HEK293T (cell line): ENCODE results near the gene SFT2D1.

Experiments
- CTCF ChIA-PET: fragments of 350-600 bp; formaldehyde crosslinking; extraction: SDS; loops from one replicate; lab custom pipeline; 2021; ENCODE audit warnings: antibody characterized with exemption, inconsistent platforms; lab: Yijun Ruan, JAX
- POLR2A ChIA-PET: fragments of 350-600 bp; formaldehyde crosslinking; extraction: SDS; loops from one replicate; lab custom pipeline; 2020; ENCODE audit warnings: antibody characterized with exemption, inconsistent platforms; lab: Yijun Ruan, JAX
- DNase-seq: peaks from one replicate; pipeline ENCODE4 v3.0.0; 2012; ENCODE audit warnings: mixed read lengths; ENCODE audit errors: extremely low spot score
- ARNT ChIP-seq: fragments of 450-650 bp; IDR thresholded peaks from 2 replicates; pipeline ENCODE4 v1.6.1; 2017; ENCODE audit warnings: mild to moderate bottlenecking
- BHLHE40 ChIP-seq: fragments of 450-650 bp; IDR thresholded peaks from 2 replicates; pipeline ENCODE4 v1.6.1; 2016; ENCODE audit warnings: mild to moderate bottlenecking, moderate library complexity, borderline replicate concordance
- CTBP1 ChIP-seq: fragments of 450-650 bp; IDR thresholded peaks from 2 replicates; pipeline ENCODE4 v1.6.1; 2016; ENCODE audit warnings: borderline replicate concordance
- ELF4 ChIP-seq: fragments of 450-650 bp; IDR thresholded peaks from 2 replicates; pipeline ENCODE4 v1.6.1; 2017; ENCODE audit warnings: antibody characterized with exemption
- FOXA1 ChIP-seq: fragments of 450-650 bp; IDR thresholded peaks from 2 replicates; pipeline ENCODE4 v1.6.1; 2016; ENCODE audit warnings: mild to moderate bottlenecking
- FOXK2 ChIP-seq: fragments of 450-650 bp; IDR thresholded peaks from 2 replicates; pipeline ENCODE4 v1.6.1; 2016; ENCODE audit warnings: mild to moderate bottlenecking
- FOXM1 ChIP-seq: fragments of 450-650 bp; IDR thresholded peaks from 2 replicates; pipeline ENCODE4 v1.6.1; 2017; ENCODE audit warnings: mild to moderate bottlenecking, borderline replicate concordance
- HDGF ChIP-seq: fragments of 450-650 bp; IDR thresholded peaks from 2 replicates; pipeline ENCODE4 v1.6.1; 2017; ENCODE audit warnings: antibody characterized with exemption, borderline replicate concordance
- L3MBTL2 ChIP-seq: fragments of 450-650 bp; conservative IDR thresholded peaks from 2 replicates; pipeline ENCODE4 v1.6.1; 2016; ENCODE audit warnings: mild to moderate bottlenecking
- LEF1 ChIP-seq: fragments of 450-650 bp; IDR thresholded peaks from 2 replicates; pipeline ENCODE4 v1.6.1; 2017; ENCODE audit warnings: mild to moderate bottlenecking, borderline replicate concordance
- NFRKB ChIP-seq: fragments of 450-650 bp; IDR thresholded peaks from 2 replicates; pipeline ENCODE4 v1.6.1; 2016; ENCODE audit warnings: mild to moderate bottlenecking, moderate library complexity
- SP1 ChIP-seq: fragments of 450-650 bp; IDR thresholded peaks from 2 replicates; pipeline ENCODE4 v1.6.1; 2017
- SUZ12 ChIP-seq: fragments of 450-650 bp; IDR thresholded peaks from 2 replicates; pipeline ENCODE4 v1.6.1; 2016; ENCODE audit warnings: mild to moderate bottlenecking
- TARDBP ChIP-seq: fragments of 450-650 bp; IDR thresholded peaks from 2 replicates; pipeline ENCODE4 v1.6.1; 2016
- ZNF384 ChIP-seq: fragments of 450-650 bp; IDR thresholded peaks from 2 replicates; pipeline ENCODE4 v1.6.1; 2016
- TF ChIP-seq, protein P1 (sequence below): fragments of 450-650 bp; IDR thresholded peaks from 2 replicates; pipeline ENCODE4 v1.6.1; 2016

The SFT2D1 gene

DNA sequence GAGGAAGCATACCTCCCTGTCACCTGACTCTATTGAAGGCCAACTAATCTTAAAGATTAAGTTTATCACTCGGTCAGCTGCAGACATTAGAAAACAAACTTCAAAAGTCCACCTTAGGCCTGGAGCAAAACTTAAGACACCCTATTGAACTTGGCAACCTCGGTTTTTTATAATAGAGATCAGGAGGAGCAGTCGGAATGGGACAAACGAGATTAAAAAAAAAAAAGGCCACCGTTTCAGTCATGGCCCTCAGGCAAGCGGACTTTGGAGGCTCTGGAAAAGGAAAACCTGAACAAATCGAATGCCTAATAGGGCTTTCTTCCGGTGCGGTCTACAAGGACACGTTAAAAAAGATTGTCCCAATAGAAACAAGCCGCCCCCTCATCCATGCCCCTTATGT is 26.9 kb downstream of the SFT2D1 start:
- no peak for TF ChIP-seq ELF4
- TF ChIP-seq HDGF = no peak
- no peak for TF ChIP-seq BHLHE40
- no peak for TF ChIP-seq FOXK2
- no peak for TF ChIP-seq FOXA1
- TF ChIP-seq NFRKB = no peak
- TF ChIP-seq SP1 = no peak
- no peak for TF ChIP-seq TARDBP
- TF ChIP-seq, protein P1, sequence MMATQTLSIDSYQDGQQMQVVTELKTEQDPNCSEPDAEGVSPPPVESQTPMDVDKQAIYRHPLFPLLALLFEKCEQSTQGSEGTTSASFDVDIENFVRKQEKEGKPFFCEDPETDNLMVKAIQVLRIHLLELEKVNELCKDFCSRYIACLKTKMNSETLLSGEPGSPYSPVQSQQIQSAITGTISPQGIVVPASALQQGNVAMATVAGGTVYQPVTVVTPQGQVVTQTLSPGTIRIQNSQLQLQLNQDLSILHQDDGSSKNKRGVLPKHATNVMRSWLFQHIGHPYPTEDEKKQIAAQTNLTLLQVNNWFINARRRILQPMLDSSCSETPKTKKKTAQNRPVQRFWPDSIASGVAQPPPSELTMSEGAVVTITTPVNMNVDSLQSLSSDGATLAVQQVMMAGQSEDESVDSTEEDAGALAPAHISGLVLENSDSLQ = no peak
- no peak for TF ChIP-seq LEF1
- TF ChIP-seq SUZ12 = no peak
- no peak for TF ChIP-seq L3MBTL2
- no peak for TF ChIP-seq FOXM1
- TF ChIP-seq ZNF384 = no peak
- ChIA-PET POLR2A (no interaction called here), CTCF (no interaction called here)
- no peak for DNase-seq

DNA sequence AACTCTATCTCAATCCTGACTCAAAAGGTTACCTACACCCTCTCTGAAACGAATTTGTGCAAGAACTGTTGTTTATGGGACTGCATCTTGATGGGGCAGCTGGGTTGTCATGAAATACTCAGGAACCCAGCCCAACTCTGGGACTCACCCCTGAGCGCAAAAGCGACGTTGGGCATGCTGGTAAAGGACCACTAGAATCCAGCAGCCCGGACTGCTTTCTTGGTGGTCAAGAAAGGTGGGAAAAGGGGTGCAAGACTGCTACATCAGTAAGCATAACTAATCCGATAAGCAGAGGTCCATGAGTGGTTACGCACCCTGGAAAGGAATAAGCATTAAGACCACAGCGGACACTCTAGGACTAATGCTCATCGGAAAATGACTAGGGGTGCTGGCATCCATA is 27.9 kb downstream of the SFT2D1 start:
- POLR2A ChIA-PET = no interaction called here
- TF ChIP-seq TARDBP (no peak), CTBP1 (no peak), FOXK2 (no peak), HDGF (no peak), FOXA1 (no peak), FOXM1 (no peak), L3MBTL2 (no peak), LEF1 (no peak), ELF4 (no peak), NFRKB (no peak), ARNT (no peak), SUZ12 (no peak), ZNF384 (no peak), BHLHE40 (no peak), SP1 (no peak)
- TF ChIP-seq, protein P1 = no peak
- CTCF ChIA-PET = interaction anchor here (0.6 to 2.5 kb wide), 4 partner anchors 12 to 86 kb away, joined by 3 to 14 read pairs (median 6); no protein-coding TSS in a partner anchor
- no peak for DNase-seq

DNA sequence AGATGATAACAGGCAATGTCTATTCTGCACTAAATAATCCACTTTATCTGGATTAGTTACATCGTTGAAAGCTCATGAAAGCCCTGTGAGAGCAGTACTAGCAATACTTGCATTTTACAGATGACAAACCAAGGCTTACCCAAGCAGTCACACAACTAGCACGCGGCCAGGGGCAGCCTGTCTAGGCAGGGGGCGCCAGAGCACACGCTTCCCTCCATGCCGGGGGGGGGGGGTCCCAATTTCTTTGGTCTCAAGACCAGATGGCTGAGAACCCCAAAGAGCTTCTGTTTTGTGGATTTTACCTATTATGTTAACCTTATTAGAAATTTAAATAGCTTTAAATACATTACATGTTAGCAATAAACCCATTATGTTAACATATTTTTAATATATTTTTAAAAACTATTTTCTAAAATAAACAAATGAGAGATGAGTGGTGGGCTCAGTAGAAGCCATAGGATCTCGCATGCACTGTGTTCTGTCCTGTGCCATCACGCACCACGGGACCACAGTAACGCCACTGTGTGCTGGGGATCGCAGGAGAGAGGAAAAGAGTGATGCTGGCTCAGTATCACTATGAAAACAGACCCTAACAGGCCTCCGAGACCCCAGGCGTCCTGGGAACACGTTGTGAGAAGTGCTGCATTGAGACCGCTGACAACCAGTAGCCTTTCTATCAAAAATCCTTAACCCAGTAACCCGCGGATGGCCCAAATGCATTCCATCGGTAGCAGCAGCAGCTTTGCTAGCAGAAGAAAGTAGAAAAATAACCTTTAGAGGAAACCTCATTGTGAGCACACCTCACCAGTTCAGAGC is 28.9 kb downstream of the SFT2D1 start:
- ChIA-PET CTCF (interaction anchor here (0.6 to 2.5 kb wide), 18 partner anchors 8 to 658 kb away, joined by 3 to 14 read pairs (median 4); no protein-coding TSS in a partner anchor), POLR2A (no interaction called here)
- peak; percentile 68 for DNase-seq
- TF ChIP-seq TARDBP = no peak
- peak; percentile 35; the same call in 1 of the 2 replicates for TF ChIP-seq FOXM1
- TF ChIP-seq L3MBTL2 = peak; percentile 56; the same call in 1 of the 2 replicates

DNA sequence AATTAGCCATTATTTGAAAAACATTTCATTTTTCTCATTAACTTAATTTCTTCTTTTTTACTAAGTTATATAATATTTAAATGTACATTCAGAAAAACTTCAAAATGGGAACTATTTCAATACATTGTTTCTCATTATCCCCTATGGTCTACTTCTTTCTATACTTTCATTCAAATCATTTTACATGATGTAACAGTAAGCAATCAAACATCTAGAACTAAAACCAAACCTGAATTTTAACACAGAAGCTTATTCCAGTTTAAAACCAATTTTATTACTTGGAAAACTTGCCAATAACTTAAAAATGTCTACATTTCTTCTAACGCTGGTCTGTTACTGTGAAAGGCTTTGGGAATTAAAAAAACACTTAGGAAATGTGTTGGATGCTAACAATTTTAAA is 29.5 kb downstream of the SFT2D1 start:
- DNase-seq = no peak
- CTCF ChIA-PET = interaction anchor here (0.6 to 2.5 kb wide), 12 partner anchors 8 to 144 kb away, joined by 3 to 14 read pairs (median 4); no protein-coding TSS in a partner anchor
- TF ChIP-seq FOXA1 = no peak
- TF ChIP-seq LEF1 = no peak
- TF ChIP-seq HDGF = no peak
- TF ChIP-seq ARNT = no peak
- TF ChIP-seq FOXM1 = no peak
- TF ChIP-seq, protein P1 = no peak
- no peak for TF ChIP-seq L3MBTL2
- no peak for TF ChIP-seq SP1
- no peak for TF ChIP-seq TARDBP
- no peak for TF ChIP-seq SUZ12
- no peak for TF ChIP-seq CTBP1
- no peak for TF ChIP-seq NFRKB
- TF ChIP-seq BHLHE40 = no peak
- no peak for TF ChIP-seq ELF4
- POLR2A ChIA-PET = no interaction called here

DNA sequence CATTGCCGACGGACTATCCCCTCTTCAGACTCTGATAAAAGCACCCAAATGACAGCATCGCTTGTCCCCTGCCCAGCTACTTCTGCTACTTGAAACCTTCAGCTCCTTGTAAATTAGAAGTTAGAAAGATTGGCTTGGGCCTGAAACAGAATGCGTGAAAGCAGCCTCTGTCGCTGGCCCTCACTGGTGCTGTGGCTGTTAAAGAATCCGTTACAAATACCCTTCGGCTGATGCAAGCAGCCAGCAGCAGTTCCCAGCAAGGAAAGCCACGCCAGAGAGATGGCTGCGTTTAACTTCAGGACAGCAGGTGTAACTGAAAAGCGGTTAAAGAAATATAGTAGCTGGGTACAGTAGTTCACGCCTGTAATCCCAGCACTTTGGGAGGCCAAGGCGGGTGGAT is 31.7 kb downstream of the SFT2D1 start:
- TF ChIP-seq SP1 (no peak), ARNT (no peak), FOXA1 (no peak), L3MBTL2 (no peak), FOXK2 (no peak), SUZ12 (no peak), TARDBP (no peak), CTBP1 (no peak), ELF4 (no peak)
- TF ChIP-seq, protein P1 = no peak
- ChIA-PET CTCF (interaction anchor here (0.7 to 1.9 kb wide), 3 partner anchors 10 to 89 kb away, joined by 3 to 9 read pairs (median 4); no protein-coding TSS in a partner anchor), POLR2A (interaction anchor here (0.9 kb wide), 1 partner anchor 73 kb away, joined by 3 read pairs; no protein-coding TSS in a partner anchor)
- DNase-seq = no peak
